GM23338 (cell line): ENCODE data around the gene CHRDL2. TPM values are rescaled to one million over a fixed set of nuclear protein-coding genes. Genes with fewer than 3 reads are reported as not detected.

Experiments used
- ATAC-seq: fragments of 200-7000 bp; cut with Tn5 transposase; 3 replicates; pipeline ENCODE4 v1.9.1; 2020
- DNase-seq: peaks from one replicate; pipeline ENCODE4 v3.0.0-alpha.2; 2015; ENCODE audit warnings: low spot score
- H2AFZ ChIP-seq: fragments of 200-600 bp; sonication (generic); 2 replicates; pipeline ENCODE4 v1.8.0; 2016; ENCODE audit warnings: antibody characterized with exemption, mild to moderate bottlenecking, moderate library complexity
- H3F3A ChIP-seq: fragments of 200-600 bp; sonication (generic); replicated peaks from 2 replicates; pipeline ENCODE4 v1.8.0; 2017; ENCODE audit warnings: antibody characterized with exemption, mixed run types, low read depth
- H3K27ac ChIP-seq: fragments of 200-600 bp; sonication (generic); 2 replicates; pipeline ENCODE4 v1.6.1; 2016; ENCODE audit warnings: low read depth
- H3K27me3 ChIP-seq: fragments of 200-600 bp; sonication (generic); 2 replicates; pipeline ENCODE4 v1.8.0; 2016; ENCODE audit warnings: mild to moderate bottlenecking, mixed run types, moderate library complexity; ENCODE audit not compliant: insufficient read depth
- H3K36me3 ChIP-seq: fragments of 200-600 bp; sonication (generic); 2 replicates; pipeline ENCODE4 v1.8.0; 2016; ENCODE audit warnings: mild to moderate bottlenecking; ENCODE audit not compliant: insufficient read depth
- H3K4me1 ChIP-seq: fragments of 200-600 bp; sonication (generic); 2 replicates; pipeline ENCODE4 v1.8.0; 2016; ENCODE audit warnings: mild to moderate bottlenecking, moderate library complexity; ENCODE audit not compliant: insufficient read depth
- H3K4me2 ChIP-seq: fragments of 200-600 bp; sonication (generic); 2 replicates; pipeline ENCODE4 v1.7.1; 2017; ENCODE audit warnings: mixed run types
- H3K4me3 ChIP-seq: fragments of 200-600 bp; sonication (generic); 2 replicates; pipeline ENCODE4 v1.6.1; 2016; ENCODE audit warnings: mixed run types
- H3K79me2 ChIP-seq: fragments of 200-600 bp; sonication (generic); replicated peaks from 2 replicates; pipeline ENCODE4 v1.8.0; 2017; ENCODE audit warnings: mild to moderate bottlenecking; ENCODE audit not compliant: insufficient read depth
- H3K9me2 ChIP-seq: fragments of 200-600 bp; sonication (generic); 2 replicates; pipeline ENCODE4 v1.8.0; 2017; ENCODE audit not compliant: insufficient read depth
- H4K20me1 ChIP-seq: fragments of 200-600 bp; sonication (generic); replicated peaks from 2 replicates; pipeline ENCODE4 v1.8.0; 2017; ENCODE audit warnings: mild to moderate bottlenecking; ENCODE audit not compliant: insufficient read depth
- H3K27ac Mint-ChIP-seq: 2 replicates; pipeline ENCODE4 v1.8.0; 2020; ENCODE audit warnings: inconsistent platforms, mild to moderate bottlenecking, moderate library complexity, mixed read lengths
- H3K27me3 Mint-ChIP-seq: 3 replicates; pipeline ENCODE4 v1.8.0; 2022; ENCODE audit warnings: low read depth, mild to moderate bottlenecking, moderate library complexity, mixed read lengths, inconsistent platforms; ENCODE audit not compliant: insufficient read depth, poor library complexity
- H3K36me3 Mint-ChIP-seq: 3 replicates; pipeline ENCODE4 v1.8.0; 2021; ENCODE audit warnings: low read depth, mild to moderate bottlenecking, inconsistent platforms, moderate library complexity, mixed read lengths
- H3K4me1 Mint-ChIP-seq: 3 replicates; pipeline ENCODE4 v1.8.0; 2020; ENCODE audit warnings: mild to moderate bottlenecking, inconsistent platforms, mixed read lengths
- H3K4me3 Mint-ChIP-seq: 3 replicates; pipeline ENCODE4 v1.8.0; 2021; ENCODE audit warnings: moderate library complexity, mild to moderate bottlenecking, inconsistent platforms, mixed read lengths
- H3K9me3 Mint-ChIP-seq: 3 replicates; pipeline ENCODE4 v1.8.0; 2020; ENCODE audit warnings: moderate library complexity, mild to moderate bottlenecking, inconsistent platforms, mixed read lengths
- CREB1 ChIP-seq: fragments of 250-450 bp; sonication (Bioruptor Pico); IDR thresholded peaks from 2 replicates; pipeline ENCODE4 v1.5.0; 2020; ENCODE audit warnings: low read depth, mild to moderate bottlenecking, moderate library complexity
- ETS1 ChIP-seq: IDR thresholded peaks from 2 replicates; pipeline ENCODE4 v1.6.1; 2016; ENCODE audit warnings: antibody characterized with exemption
- EZH2 ChIP-seq: fragments of 200-600 bp; sonication (generic); IDR thresholded peaks from one replicate; pipeline ENCODE4 v1.8.0; 2017; ENCODE audit warnings: antibody characterized with exemption, mild to moderate bottlenecking, low read depth; ENCODE audit not compliant: unreplicated experiment
- EZH2phosphoT487 ChIP-seq: fragments of 200-600 bp; sonication (generic); IDR thresholded peaks from one replicate; pipeline ENCODE4 v1.8.1; 2018; ENCODE audit warnings: antibody characterized with exemption; ENCODE audit not compliant: unreplicated experiment
- JUNB ChIP-seq: IDR thresholded peaks from one replicate; pipeline ENCODE4 v1.6.1; 2016; ENCODE audit warnings: antibody characterized with exemption; ENCODE audit not compliant: unreplicated experiment
- NANOG ChIP-seq: IDR thresholded peaks from 2 replicates; pipeline ENCODE4 v1.6.1; 2016; ENCODE audit warnings: antibody characterized with exemption, borderline replicate concordance
- POLR2AphosphoS5 ChIP-seq: IDR thresholded peaks from 2 replicates; pipeline ENCODE4 v1.6.1; 2016; ENCODE audit warnings: antibody characterized with exemption, low read depth
- REST ChIP-seq: IDR thresholded peaks from one replicate; pipeline ENCODE4 v1.6.1; 2018; ENCODE audit warnings: antibody characterized with exemption; ENCODE audit not compliant: unreplicated experiment
- STAT1 ChIP-seq: IDR thresholded peaks from one replicate; pipeline ENCODE4 v1.6.1; 2016; ENCODE audit warnings: antibody characterized with exemption; ENCODE audit not compliant: unreplicated experiment
- ZNF114 ChIP-seq: fragments of 250-450 bp; sonication (Bioruptor Pico); IDR thresholded peaks from 2 replicates; pipeline ENCODE4 v1.5.0; 2020; ENCODE audit warnings: mild to moderate bottlenecking, moderate library complexity
- polyA plus RNA-seq: library from polyadenylated mRNA; unstranded; fragments of >200 nt; fragmentation: Nextera tagmentation; extraction: Ambion mirVana; gene quantifications from 2 replicates; pipeline ENCODE4 v1.2.1, GENCODE V29; 2016
- total RNA-seq: library from RNA; depleted of rRNA; stranded (reverse); fragments of >200 nt; shearing (Covaris generic); gene quantifications from 2 replicates; pipeline ENCODE4 v1.2.3, GENCODE V29; 2014

CHRDL2 gene
- total and polyA plus RNA-seq, 2 experiments from 2014 or later = 0.21 TPM; not detected in 1

DNA sequence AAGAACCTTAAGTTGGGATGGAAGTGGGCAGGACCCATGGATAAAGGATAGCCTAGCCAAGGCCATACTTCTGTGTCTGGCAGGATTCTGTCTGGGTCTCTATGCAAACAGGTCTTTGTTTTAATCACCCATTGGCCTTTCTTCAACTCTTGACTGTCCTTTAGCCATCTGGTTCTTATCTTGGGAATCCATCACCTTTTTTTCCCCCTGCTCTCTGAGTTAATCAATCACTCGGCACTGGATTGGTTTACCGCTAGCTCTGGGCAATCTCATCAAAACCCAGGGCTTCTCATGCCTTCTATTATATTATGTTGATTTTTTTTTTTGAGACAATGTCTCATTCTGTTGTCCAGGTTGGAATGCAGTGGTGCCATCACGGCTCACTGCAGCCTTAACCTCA, 15.6 kb upstream of the CHRDL2 start (continued):
- TF ChIP-seq ETS1 (no peak), EZH2 (no peak), EZH2phosphoT487 (no peak), REST (no peak), NANOG (no peak), JUNB (no peak), CREB1 (CRISPR knock-in tag) (no peak), ZNF114 (no peak), STAT1 (no peak), POLR2AphosphoS5 (no peak)

- Mint-ChIP-seq H3K4me3 (no peak overlapping the region), H3K4me1 (peaks cover 15% of the 10 kb centered on the region), H3K27me3 (peaks cover 7% of the 10 kb centered on the region), H3K36me3 (peaks cover 19% of the 10 kb centered on the region), H3K9me3 (peaks cover 30% of the 10 kb centered on the region), H3K27ac (no peak overlapping the region)
- Histone ChIP-seq H3K4me2 (no peak overlapping the region), H3K9me2 (0 out of 2 replicates have a peak, but pooled peaks cover 8% of the 10 kb centered on the region), H3K4me3 (no peak overlapping the region), H3K27me3 (0 out of 2 replicates have a peak, but pooled peaks cover under 1% of the 10 kb centered on the region), H3K27ac (no peak overlapping the region), H3K4me1 (peaks cover 10% of the 10 kb centered on the region; the same call in 1 of the 2 replicates), H3K79me2 (peaks cover under 1% of the 10 kb centered on the region; the same call in 1 of the 2 replicates), H4K20me1 (no peaks in the 10 kb centered on the region), H3F3A (no peaks in the 10 kb centered on the region), H3K36me3 (peaks cover 11% of the 10 kb centered on the region; the same call in 1 of the 2 replicates), H2AFZ (no peak overlapping the region)
- TF ChIP-seq EZH2 (no peak), NANOG (no peak), ZNF114 (no peak), JUNB (no peak)
- DNase-seq (no peak), ATAC-seq (no peak)
Observed at GRCh38 chr11:74744277-74744676, 13.1 kb upstream of the CHRDL2 start.
